ENCODE results near the gene THUMPD3.

The THUMPD3 gene

GRCh38 chr3:9384141-9384828 is 21.4 kb downstream of the THUMPD3 start:
- no peak for DNase-seq

GRCh38 chr3:9385187-9386077 is 22.6 kb downstream of the THUMPD3 start:
- TF ChIP-seq GATA1 (IDR thresholded peaks at IDR 0.05; ENCODE audit: low read depth, low read length) (no peak), POLR2A (IDR thresholded peaks at IDR 0.05; ENCODE audit: low read length) (no peak)
- no peak for DNase-seq

More at GRCh38 chr3:9384141-9384828, 21.4 kb downstream of the THUMPD3 start:
- no peak for TF ChIP-seq GATA1 (IDR thresholded peaks at IDR 0.05; ENCODE audit: low read depth, low read length)
- peak; percentile 15 for TF ChIP-seq POLR2A (IDR thresholded peaks at IDR 0.05; ENCODE audit: low read length)

GRCh38 chr3:9386078-9386459 is 23.2 kb downstream of the THUMPD3 start:
- DNase-seq, result no peak
- TF ChIP-seq POLR2A (IDR thresholded peaks at IDR 0.05; ENCODE audit: low read length), result no peak
- TF ChIP-seq GATA1 (IDR thresholded peaks at IDR 0.05; ENCODE audit: low read depth, low read length), result no peak

- DNase-seq, result no peak
- TF ChIP-seq GATA1 (IDR thresholded peaks at IDR 0.05; ENCODE audit: low read depth, low read length) (no peak), POLR2A (IDR thresholded peaks at IDR 0.05; ENCODE audit: low read length) (no peak)
These were observed 23.9 kb downstream of the THUMPD3 start for GRCh38 chr3:9386501-9387321.

- DNase-seq, result no peak
- peak; percentile 40 for TF ChIP-seq POLR2A (IDR thresholded peaks at IDR 0.05; ENCODE audit: low read length)
- TF ChIP-seq GATA1 (IDR thresholded peaks at IDR 0.05; ENCODE audit: low read depth, low read length), result no peak
These were observed 24.4 kb downstream of the THUMPD3 start for GRCh38 chr3:9387322-9387655.

GRCh38 chr3:9388142-9388541 is 25.3 kb downstream of the THUMPD3 start:
- TF ChIP-seq POLR2A (IDR thresholded peaks at IDR 0.05; ENCODE audit: low read length) (no peak), GATA1 (IDR thresholded peaks at IDR 0.05; ENCODE audit: low read depth, low read length) (no peak)
- DNase-seq, result no peak

GRCh38 chr3:9388562-9389272 is 25.9 kb downstream of the THUMPD3 start:
- DNase-seq, result no peak
- TF ChIP-seq POLR2A (IDR thresholded peaks at IDR 0.05; ENCODE audit: low read length) (peak; percentile 17), GATA1 (IDR thresholded peaks at IDR 0.05; ENCODE audit: low read depth, low read length) (no peak)

GRCh38 chr3:9390265-9390888 is 27.5 kb downstream of the THUMPD3 start:
- no peak for TF ChIP-seq GATA1 (IDR thresholded peaks at IDR 0.05; ENCODE audit: low read depth, low read length)
- TF ChIP-seq POLR2A (IDR thresholded peaks at IDR 0.05; ENCODE audit: low read length), result no peak
- DNase-seq, result no peak

- TF ChIP-seq GATA1 (IDR thresholded peaks at IDR 0.05; ENCODE audit: low read depth, low read length), result no peak
- no peak for TF ChIP-seq POLR2A (IDR thresholded peaks at IDR 0.05; ENCODE audit: low read length)
These were observed 29.2 kb downstream of the THUMPD3 start for GRCh38 chr3:9392041-9392440.

GRCh38 chr3:9395570-9396300 is 32.9 kb downstream of the THUMPD3 start:
- peak in 1 of 2 experiments; percentile 47 for DNase-seq
- TF ChIP-seq POLR2A (IDR thresholded peaks at IDR 0.05; ENCODE audit: low read length), result peak; percentile 24
- TF ChIP-seq GATA1 (IDR thresholded peaks at IDR 0.05; ENCODE audit: low read depth, low read length), result no peak

More at GRCh38 chr3:9392041-9392440, 29.2 kb downstream of the THUMPD3 start:
- no peak for DNase-seq

GRCh38 chr3:9396301-9396631 is 33.4 kb downstream of the THUMPD3 start:
- TF ChIP-seq POLR2A (IDR thresholded peaks at IDR 0.05; ENCODE audit: low read length) (no peak), GATA1 (IDR thresholded peaks at IDR 0.05; ENCODE audit: low read depth, low read length) (no peak)
- peak; percentile 92 to 93 for DNase-seq

- TF ChIP-seq GATA1 (IDR thresholded peaks at IDR 0.05; ENCODE audit: low read depth, low read length), result no peak
- peak; percentile 79 for TF ChIP-seq POLR2A (IDR thresholded peaks at IDR 0.05; ENCODE audit: low read length)
- DNase-seq, result peak; percentile 99 to 100
These were observed 33.9 kb downstream of the THUMPD3 start for GRCh38 chr3:9396632-9397331.

Measured in erythroblast (primary cell).